PC-3 (cell line): ENCODE measurements around the gene EFCAB9.

Experiments
- EZH2 ChIP-seq: fragments of 300-600 bp; sonication (generic); IDR thresholded peaks from one replicate; pipeline ENCODE4 v1.6.1; 2017; ENCODE audit warnings: antibody characterized with exemption, mild to moderate bottlenecking, low read length; ENCODE audit not compliant: unreplicated experiment
- TF ChIP-seq, protein P1 (sequence below): fragments of 300-600 bp; sonication (generic); conservative IDR thresholded peaks from 2 replicates; pipeline ENCODE4 v1.5.1; 2017; ENCODE audit warnings: antibody characterized with exemption, low read depth, mild to moderate bottlenecking, low read length

DNA sequence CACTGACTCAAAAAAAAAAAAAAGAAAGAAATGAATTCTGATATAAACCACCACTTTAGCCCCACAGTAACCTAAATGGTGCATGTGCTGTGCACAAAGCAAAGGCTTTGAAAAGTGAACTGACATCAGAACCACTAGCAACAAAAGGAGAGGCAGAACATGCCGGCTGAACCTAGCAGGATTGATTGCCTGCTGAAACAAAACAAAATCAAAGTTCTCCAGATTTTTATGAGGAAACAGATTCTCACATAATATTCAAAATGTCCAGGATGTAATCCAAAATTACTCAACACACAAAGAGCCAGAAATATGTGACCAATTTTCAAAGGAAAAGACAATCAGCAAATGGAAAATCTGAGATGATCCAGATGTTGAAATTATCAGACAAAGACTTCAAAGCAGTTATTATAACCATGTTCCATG lies 51.7 kb downstream of the EFCAB9 start:
- TF ChIP-seq, protein P1, sequence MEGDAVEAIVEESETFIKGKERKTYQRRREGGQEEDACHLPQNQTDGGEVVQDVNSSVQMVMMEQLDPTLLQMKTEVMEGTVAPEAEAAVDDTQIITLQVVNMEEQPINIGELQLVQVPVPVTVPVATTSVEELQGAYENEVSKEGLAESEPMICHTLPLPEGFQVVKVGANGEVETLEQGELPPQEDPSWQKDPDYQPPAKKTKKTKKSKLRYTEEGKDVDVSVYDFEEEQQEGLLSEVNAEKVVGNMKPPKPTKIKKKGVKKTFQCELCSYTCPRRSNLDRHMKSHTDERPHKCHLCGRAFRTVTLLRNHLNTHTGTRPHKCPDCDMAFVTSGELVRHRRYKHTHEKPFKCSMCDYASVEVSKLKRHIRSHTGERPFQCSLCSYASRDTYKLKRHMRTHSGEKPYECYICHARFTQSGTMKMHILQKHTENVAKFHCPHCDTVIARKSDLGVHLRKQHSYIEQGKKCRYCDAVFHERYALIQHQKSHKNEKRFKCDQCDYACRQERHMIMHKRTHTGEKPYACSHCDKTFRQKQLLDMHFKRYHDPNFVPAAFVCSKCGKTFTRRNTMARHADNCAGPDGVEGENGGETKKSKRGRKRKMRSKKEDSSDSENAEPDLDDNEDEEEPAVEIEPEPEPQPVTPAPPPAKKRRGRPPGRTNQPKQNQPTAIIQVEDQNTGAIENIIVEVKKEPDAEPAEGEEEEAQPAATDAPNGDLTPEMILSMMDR, result no peak
- TF ChIP-seq EZH2, result no peak
